ENCODE measurements around the gene DDX42. TPM values are rescaled to one million over a fixed set of nuclear protein-coding genes. Genes with fewer than 3 reads are reported as not detected.
A peak's percentile ranks its signal among the peaks of the same experiment; 100 is the strongest.
"Not testable (repeated sequence)": the region's sequence is repeated elsewhere in the genome, so short reads cannot be mapped to it uniquely, and the experiment has no call there.

DDX42 gene
- total RNA-seq, 1 donor from 2014 or later: 125 TPM

DNA sequence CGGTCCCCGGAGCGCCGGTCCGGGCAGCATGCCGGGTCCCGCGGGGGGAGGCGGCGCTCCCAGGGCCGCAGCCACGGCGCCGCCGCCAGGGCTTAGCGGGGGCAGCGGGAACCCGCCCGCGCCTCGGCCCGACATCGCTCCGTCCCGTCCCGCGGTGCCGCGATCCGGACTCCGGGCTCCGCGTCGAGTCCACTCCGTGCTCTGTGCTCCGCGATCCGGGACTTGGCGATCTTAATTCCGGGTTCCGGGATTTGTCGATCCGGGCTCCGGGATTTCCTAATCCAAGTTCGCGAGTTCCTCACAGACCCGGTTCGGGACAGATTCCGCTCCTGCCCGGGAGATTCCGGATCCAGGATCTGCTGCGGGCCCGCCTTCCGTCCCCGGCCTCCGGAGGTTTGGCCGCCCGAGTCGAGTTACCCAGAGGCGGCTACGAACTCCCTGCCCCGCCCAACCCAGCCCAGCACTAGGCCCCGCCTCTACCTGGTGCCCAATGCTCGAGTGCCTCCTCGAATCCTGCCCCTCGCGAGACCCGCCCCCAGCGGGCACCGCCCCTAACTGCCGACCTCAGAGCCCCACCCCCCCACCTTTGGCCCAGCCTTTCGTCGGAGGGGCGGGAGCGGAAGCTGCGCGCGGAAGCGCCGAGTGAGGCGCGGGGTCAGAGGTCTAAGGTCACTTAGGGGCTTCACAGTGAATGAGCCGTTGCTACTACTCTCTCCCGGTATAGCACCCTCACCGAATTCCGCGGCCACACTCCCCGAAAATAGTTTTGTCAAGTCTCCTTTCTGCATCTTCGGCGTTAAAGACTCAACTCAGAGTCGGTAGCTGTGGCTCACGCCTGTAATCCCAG, 68.8 kb downstream of the DDX42 start, which contains the start of gene SMARCD2:
Gene SMARCD2, minus strand, starts transcription at position 146 of the 847 bp plus-strand sequence. Its CDS starts 11 bp downstream, at position 135.
- peaks cover 41% of the 10 kb centered on the region for H4K20me1 ChIP-seq (ENCODE audit: insufficient read depth, low read length)
- no peak for FAIRE-seq
- H3K27ac ChIP-seq (ENCODE audit: low read depth, low read length): peak within 1 kb of the TSS; percentile 60
- Mint-ChIP-seq H3K27ac (ENCODE audit: unreplicated experiment) (peak within 1 kb of the TSS; percentile 89), H3K36me3 (ENCODE audit: low read depth, unreplicated experiment) (no peaks in the 10 kb centered on the region), H3K4me3 (ENCODE audit: unreplicated experiment) (peak within 1 kb of the TSS; percentile 94), H3K9me3 (ENCODE audit: unreplicated experiment) (peaks cover under 1% of the 10 kb centered on the region), H3K27me3 (ENCODE audit: low read depth, unreplicated experiment) (no peaks in the 10 kb centered on the region), H3K4me1 (ENCODE audit: low read depth, unreplicated experiment) (peaks cover 7% of the 10 kb centered on the region)
- H3K4me2 ChIP-seq (ENCODE audit: low read length): peak within 1 kb of the TSS; percentile 100
- peaks cover 43% of the 10 kb centered on the region for H3K79me2 ChIP-seq (ENCODE audit: insufficient read depth, low read length)
- H3K9me3 ChIP-seq (ENCODE audit: insufficient read depth, low read depth, low read length): no peaks in the 10 kb centered on the region
- H3K36me3 ChIP-seq (ENCODE audit: insufficient read depth, low read length): no peaks in the 10 kb centered on the region
- H3K27me3 ChIP-seq (ENCODE audit: insufficient read depth, low read length): no peaks in the 10 kb centered on the region
- TF ChIP-seq, protein P1, sequence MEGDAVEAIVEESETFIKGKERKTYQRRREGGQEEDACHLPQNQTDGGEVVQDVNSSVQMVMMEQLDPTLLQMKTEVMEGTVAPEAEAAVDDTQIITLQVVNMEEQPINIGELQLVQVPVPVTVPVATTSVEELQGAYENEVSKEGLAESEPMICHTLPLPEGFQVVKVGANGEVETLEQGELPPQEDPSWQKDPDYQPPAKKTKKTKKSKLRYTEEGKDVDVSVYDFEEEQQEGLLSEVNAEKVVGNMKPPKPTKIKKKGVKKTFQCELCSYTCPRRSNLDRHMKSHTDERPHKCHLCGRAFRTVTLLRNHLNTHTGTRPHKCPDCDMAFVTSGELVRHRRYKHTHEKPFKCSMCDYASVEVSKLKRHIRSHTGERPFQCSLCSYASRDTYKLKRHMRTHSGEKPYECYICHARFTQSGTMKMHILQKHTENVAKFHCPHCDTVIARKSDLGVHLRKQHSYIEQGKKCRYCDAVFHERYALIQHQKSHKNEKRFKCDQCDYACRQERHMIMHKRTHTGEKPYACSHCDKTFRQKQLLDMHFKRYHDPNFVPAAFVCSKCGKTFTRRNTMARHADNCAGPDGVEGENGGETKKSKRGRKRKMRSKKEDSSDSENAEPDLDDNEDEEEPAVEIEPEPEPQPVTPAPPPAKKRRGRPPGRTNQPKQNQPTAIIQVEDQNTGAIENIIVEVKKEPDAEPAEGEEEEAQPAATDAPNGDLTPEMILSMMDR (IDR thresholded peaks at IDR 0.05; ENCODE audit: insufficient read depth, low read depth, low read length): no peak
- TF ChIP-seq EZH2 (IDR thresholded peaks at IDR 0.05; ENCODE audit: insufficient read depth, low read length): no peak
- peak within 1 kb of the TSS; percentile 88 for H3K4me3 ChIP-seq (ENCODE audit: insufficient read depth, low read depth, low read length)
- peak; percentile 99 for DNase-seq (ENCODE audit: low read depth)
- H2AFZ ChIP-seq (ENCODE audit: low read depth, low read length): peak within 1 kb of the TSS; percentile 76
- H3K4me1 ChIP-seq (ENCODE audit: insufficient read depth, low read length): peaks cover 14% of the 10 kb centered on the region
- H3K9ac ChIP-seq (ENCODE audit: low read length): peak within 1 kb of the TSS; percentile 92

DNA sequence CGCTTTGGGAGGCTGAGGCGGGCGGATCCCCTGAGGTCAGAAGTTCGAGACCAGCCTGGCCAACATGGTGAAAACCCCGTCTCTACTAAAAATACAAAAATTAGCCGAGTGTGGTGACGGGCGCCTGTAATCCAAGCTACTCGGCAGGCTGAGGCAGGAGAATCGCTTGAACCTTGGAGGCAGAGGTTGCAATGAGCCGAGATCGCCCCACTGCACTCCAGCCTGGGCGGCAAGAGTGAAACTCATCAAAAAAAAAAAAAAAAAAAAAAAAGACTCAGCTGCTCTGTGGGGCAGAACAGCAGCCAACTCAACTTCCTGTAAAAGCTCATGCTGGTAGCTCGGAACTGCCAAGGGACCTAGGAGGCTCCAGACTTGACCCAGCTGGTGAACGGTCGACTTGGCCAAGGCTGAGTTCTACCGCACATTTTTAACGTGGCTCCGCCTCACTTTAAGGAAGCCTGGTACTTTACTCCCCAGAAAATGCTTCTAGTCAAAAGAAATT, 69.5 kb downstream of the DDX42 start:
- peak; percentile 53 for DNase-seq (ENCODE audit: low read depth)
- not testable (repeated sequence) for H3K27me3 Mint-ChIP-seq (ENCODE audit: low read depth, unreplicated experiment); H3K9me3 Mint-ChIP-seq (ENCODE audit: unreplicated experiment); H3K36me3 ChIP-seq (ENCODE audit: insufficient read depth, low read length); H3K27ac ChIP-seq (ENCODE audit: low read depth, low read length); H3K4me1 Mint-ChIP-seq (ENCODE audit: low read depth, unreplicated experiment); H3K9me3 ChIP-seq (ENCODE audit: insufficient read depth, low read depth, low read length); FAIRE-seq; H3K36me3 Mint-ChIP-seq (ENCODE audit: low read depth, unreplicated experiment); H3K27me3 ChIP-seq (ENCODE audit: insufficient read depth, low read length)
- H3K9ac ChIP-seq (ENCODE audit: low read length): peak overlapping the region; percentile 92
- peaks cover 34% of the 10 kb centered on the region for H4K20me1 ChIP-seq (ENCODE audit: insufficient read depth, low read length)
- peaks cover 37% of the 10 kb centered on the region for H3K79me2 ChIP-seq (ENCODE audit: insufficient read depth, low read length)
- H3K4me3 ChIP-seq (ENCODE audit: insufficient read depth, low read depth, low read length): peak overlapping the region; percentile 68
- peak overlapping the region; percentile 76 for H2AFZ ChIP-seq (ENCODE audit: low read depth, low read length)
- Mint-ChIP-seq H3K4me3 (ENCODE audit: unreplicated experiment) (peak overlapping the region; percentile 83), H3K27ac (ENCODE audit: unreplicated experiment) (peak overlapping the region; percentile 27)
- H3K4me1 ChIP-seq (ENCODE audit: insufficient read depth, low read length): peaks cover 14% of the 10 kb centered on the region
- H3K4me2 ChIP-seq (ENCODE audit: low read length): peak overlapping the region; percentile 100

DNA sequence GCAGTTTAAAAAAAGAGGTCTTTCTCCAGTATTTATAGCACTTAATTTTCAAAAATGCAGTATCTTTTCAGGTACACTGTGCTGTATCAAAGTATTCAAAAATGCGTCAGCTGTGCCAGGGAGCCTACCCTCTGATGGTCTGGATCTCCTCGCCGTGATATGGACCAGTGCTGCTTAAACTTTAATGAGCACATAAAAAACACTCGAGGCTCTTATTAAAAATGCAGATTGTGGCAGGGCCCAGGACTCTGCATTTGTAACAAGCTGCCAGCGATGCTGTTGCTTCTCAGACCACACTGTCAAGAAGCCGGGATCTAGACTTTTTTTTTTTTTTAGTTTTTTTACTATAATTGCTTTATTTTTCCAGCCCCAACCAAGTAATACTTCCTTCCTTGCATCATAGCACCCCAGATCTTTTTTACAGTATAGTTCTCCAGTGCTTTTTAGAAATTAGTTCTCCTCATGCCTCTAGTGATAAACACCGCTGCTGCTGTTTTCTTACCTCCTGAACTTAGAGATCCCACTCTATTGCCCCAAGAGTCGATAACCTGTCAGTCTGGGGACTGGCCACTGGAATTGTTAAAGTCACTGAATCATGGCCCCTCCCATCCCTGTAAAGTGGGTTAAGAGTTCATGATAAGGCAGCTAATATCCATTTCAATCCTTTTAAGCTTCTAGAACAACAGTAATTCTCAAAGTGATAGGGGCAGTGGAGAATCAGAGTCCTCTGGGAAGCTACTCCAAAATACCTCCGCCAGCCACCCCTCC, 70.1 kb downstream of the DDX42 start:
- H3K9ac ChIP-seq (ENCODE audit: low read length): no peak overlapping the region
- H4K20me1 ChIP-seq (ENCODE audit: insufficient read depth, low read length): peaks cover 28% of the 10 kb centered on the region
- TF ChIP-seq EZH2 (IDR thresholded peaks at IDR 0.05; ENCODE audit: insufficient read depth, low read length): no peak
- H3K4me2 ChIP-seq (ENCODE audit: low read length): no peak overlapping the region
- H3K9me3 Mint-ChIP-seq (ENCODE audit: unreplicated experiment): peaks cover 12% of the 10 kb centered on the region
- H3K4me3 ChIP-seq (ENCODE audit: insufficient read depth, low read depth, low read length): no peak overlapping the region
- peaks cover 3% of the 10 kb centered on the region for H3K27me3 Mint-ChIP-seq (ENCODE audit: low read depth, unreplicated experiment)
- peak overlapping the region; percentile 83 for H3K4me3 Mint-ChIP-seq (ENCODE audit: unreplicated experiment)
- peaks cover 30% of the 10 kb centered on the region for H3K79me2 ChIP-seq (ENCODE audit: insufficient read depth, low read length)
- FAIRE-seq (no peak), DNase-seq (ENCODE audit: low read depth) (no peak)
- H3K27me3 ChIP-seq (ENCODE audit: insufficient read depth, low read length): no peaks in the 10 kb centered on the region
- H3K4me1 Mint-ChIP-seq (ENCODE audit: low read depth, unreplicated experiment): peaks cover 7% of the 10 kb centered on the region
- H3K4me1 ChIP-seq (ENCODE audit: insufficient read depth, low read length): peaks cover 18% of the 10 kb centered on the region
- H3K36me3 ChIP-seq (ENCODE audit: insufficient read depth, low read length): no peaks in the 10 kb centered on the region
- no peak overlapping the region for H2AFZ ChIP-seq (ENCODE audit: low read depth, low read length)
- H3K36me3 Mint-ChIP-seq (ENCODE audit: low read depth, unreplicated experiment): no peaks in the 10 kb centered on the region
- no peaks in the 10 kb centered on the region for H3K9me3 ChIP-seq (ENCODE audit: insufficient read depth, low read depth, low read length)
- H3K27ac Mint-ChIP-seq (ENCODE audit: unreplicated experiment): no peak overlapping the region
- no peak overlapping the region for H3K27ac ChIP-seq (ENCODE audit: low read depth, low read length)
